SK-N-SH (cell line): ENCODE results near the gene PAAF1. TPM values are rescaled to one million over a fixed set of nuclear protein-coding genes. Genes with fewer than 3 reads are reported as not detected.

Experiments
- CTCF ChIA-PET: fragments of 300-600, 350-600 bp; formaldehyde crosslinking; extraction: SDS; loops from one replicate; lab custom pipeline; 2021; lab: Yijun Ruan, JAX
- POLR2A ChIA-PET: fragments of 350-600 bp; sonication (Branson Sonifier 250); formaldehyde crosslinking; extraction: SDS; loops from one replicate; lab custom pipeline; 2020; ENCODE audit warnings: antibody characterized with exemption, inconsistent platforms; lab: Yijun Ruan, JAX
- DNase-seq: peaks from one replicate; pipeline ENCODE4 v3.0.0; 2012
- H2AFZ ChIP-seq: fragments of 200-600 bp; sonication (generic); 2 replicates; pipeline ENCODE4 v1.8.1; 2016; ENCODE audit warnings: antibody characterized with exemption, mild to moderate bottlenecking, low read depth
- H3F3A ChIP-seq: fragments of 200-600 bp; sonication (generic); replicated peaks from 2 replicates; pipeline ENCODE3; 2016; ENCODE audit warnings: antibody characterized with exemption, mild to moderate bottlenecking; ENCODE audit not compliant: insufficient read depth
- H3K27ac ChIP-seq, 2 experiments: fragments of 200-500 bp in 1 of 2; fragments of 200-600 bp in 1 of 2; sonication (Bioruptor generic) in 1 of 2; sonication (generic), shearing (Covaris generic) in 1 of 2; 2 replicates each; pipeline versions ENCODE4 v1.5.1 to v1.6.1; 2014 to 2016; ENCODE audit warnings: low read depth in 2 of 2, inconsistent platforms in 1 of 2, low read length in 1 of 2, mild to moderate bottlenecking in 1 of 2, mixed read lengths in 1 of 2
- H3K27me3 ChIP-seq: fragments of 200-600 bp; sonication (generic), shearing (Covaris generic); 2 replicates; pipeline ENCODE4 v1.6.1; 2016; ENCODE audit warnings: mixed run types; ENCODE audit not compliant: insufficient read depth
- H3K36me3 ChIP-seq, 2 experiments: fragments of 200-500 bp in 1 of 2; fragments of 200-600 bp in 1 of 2; sonication (Bioruptor generic) in 1 of 2; sonication (generic) in 1 of 2; replicated peaks in 1 of 2; 2 replicates each; pipeline versions ENCODE3 to v1.5.1; 2014 to 2016; ENCODE audit warnings: low read length in 1 of 2, mild to moderate bottlenecking in 1 of 2; ENCODE audit not compliant: insufficient read depth in 2 of 2, control insufficient read depth in 1 of 2
- H3K4me1 ChIP-seq, 2 experiments: fragments of 200-500 bp in 1 of 2; fragments of 200-600 bp in 1 of 2; sonication (Bioruptor generic) in 1 of 2; sonication (generic), shearing (Covaris generic) in 1 of 2; 2 replicates each; pipeline versions ENCODE4 v1.5.1 to v1.6.1; 2014 to 2016; ENCODE audit warnings: low read depth in 1 of 2, low read length in 1 of 2, mixed run types in 1 of 2; ENCODE audit not compliant: insufficient read depth in 2 of 2, control insufficient read depth in 1 of 2
- H3K4me2 ChIP-seq: fragments of 200-600 bp; sonication (generic), shearing (Covaris generic); 2 replicates; pipeline ENCODE4 v1.6.1; 2017; ENCODE audit warnings: mixed run types
- H3K4me3 ChIP-seq, 2 experiments: fragments of 200-500 bp in 1 of 2; fragments of 200-600 bp in 1 of 2; sonication (Bioruptor generic) in 1 of 2; sonication (generic), shearing (Covaris generic) in 1 of 2; 2 replicates each; pipeline versions ENCODE4 v1.5.1 to v1.8.1; 2014 to 2016; ENCODE audit warnings: low read depth in 2 of 2, inconsistent platforms in 1 of 2, low read length in 1 of 2, mild to moderate bottlenecking in 1 of 2, mixed read lengths in 1 of 2, moderate library complexity in 1 of 2
- H3K79me2 ChIP-seq: fragments of 200-600 bp; sonication (generic); 2 replicates; pipeline ENCODE4 v1.8.1; 2017; ENCODE audit warnings: mild to moderate bottlenecking; ENCODE audit not compliant: insufficient read depth
- H3K9ac ChIP-seq: fragments of 200-600 bp; sonication (generic); 2 replicates; pipeline ENCODE4 v1.6.1; 2017; ENCODE audit warnings: mixed run types
- H3K9me2 ChIP-seq: fragments of 200-600 bp; sonication (generic); 2 replicates; pipeline ENCODE4 v1.6.1; 2017; ENCODE audit warnings: mixed run types
- H3K9me3 ChIP-seq: fragments of 200-600 bp; sonication (generic); 2 replicates; pipeline ENCODE4 v1.6.1; 2017; ENCODE audit warnings: mixed run types, mild to moderate bottlenecking, moderate library complexity
- H4K20me1 ChIP-seq: fragments of 200-600 bp; sonication (generic); 2 replicates; pipeline ENCODE4 v1.6.1; 2017; ENCODE audit warnings: mild to moderate bottlenecking, mixed run types; ENCODE audit not compliant: insufficient read depth
- EP300 ChIP-seq, 2 experiments: IDR thresholded peaks; 2 replicates each; pipeline versions ENCODE4 v1.4.0 to v1.6.1; 2012; ENCODE audit warnings: borderline replicate concordance in 1 of 2, low read depth in 1 of 2, low read length in 1 of 2
- FOSL2 ChIP-seq: IDR thresholded peaks from 2 replicates; pipeline ENCODE4 v1.4.0; 2012; ENCODE audit warnings: low read depth, mild to moderate bottlenecking, moderate library complexity, borderline replicate concordance
- GABPA ChIP-seq: IDR thresholded peaks from 2 replicates; pipeline ENCODE4 v1.4.0; 2012; ENCODE audit warnings: low read depth, mild to moderate bottlenecking
- GATA2 ChIP-seq: sonication (generic); formaldehyde crosslinking; IDR thresholded peaks from 2 replicates; pipeline ENCODE4 v1.5.0; 2020; ENCODE audit warnings: mild to moderate bottlenecking, missing genetic modification reagents
- JUND ChIP-seq: IDR thresholded peaks from 2 replicates; pipeline ENCODE4 v1.4.0; 2012
- MEF2A ChIP-seq: IDR thresholded peaks from 2 replicates; pipeline ENCODE4 v1.4.0; 2012; ENCODE audit warnings: low read depth, borderline replicate concordance
- NRF1 ChIP-seq: IDR thresholded peaks from 2 replicates; pipeline ENCODE4 v1.6.1; 2012; ENCODE audit warnings: low read depth, mild to moderate bottlenecking, low read length
- RCOR1 ChIP-seq: fragments of 150-350 bp; IDR thresholded peaks from 2 replicates; pipeline ENCODE4 v1.6.1; 2017; ENCODE audit warnings: antibody characterized with exemption, low read length
- RFX5 ChIP-seq: IDR thresholded peaks from 2 replicates; pipeline ENCODE4 v1.6.1; 2012; ENCODE audit warnings: mild to moderate bottlenecking, improper control_type of control experiment, low read length
- RXRA ChIP-seq: IDR thresholded peaks from 2 replicates; pipeline ENCODE4 v1.4.0; 2012; ENCODE audit warnings: low read depth, mild to moderate bottlenecking, borderline replicate concordance
- SIN3A ChIP-seq: IDR thresholded peaks from 2 replicates; pipeline ENCODE4 v1.6.1; 2012; ENCODE audit warnings: low read depth, mild to moderate bottlenecking, low read length, moderate library complexity, borderline replicate concordance
- TAF1 ChIP-seq: IDR thresholded peaks from 2 replicates; pipeline ENCODE4 v1.6.1; 2012; ENCODE audit warnings: low read depth, mild to moderate bottlenecking, low read length, moderate library complexity, borderline replicate concordance
- YY1 ChIP-seq: IDR thresholded peaks from 2 replicates; pipeline ENCODE4 v1.4.0; 2012; ENCODE audit warnings: low read depth, mild to moderate bottlenecking
- WGBS: methylation state at CpG from one replicate; pipeline ENCODE4 v1.1.6; 2017; ENCODE audit warnings: low lambda C conversion rate; 5-methylcytosine and 5-hydroxymethylcytosine counted together
- polyA plus RNA-seq, 3 experiments: library from polyadenylated mRNA; depleted of rRNA; stranded (reverse); fragments of >200 nt; gene quantifications; 2 replicates each; pipeline ENCODE4 v1.2.3, GENCODE V29; 2012
- TF ChIP-seq, protein P1 (sequence below): fragments of 150-350 bp; IDR thresholded peaks from 2 replicates; pipeline ENCODE4 v1.6.1; 2017; ENCODE audit warnings: antibody characterized with exemption, low read length, low read depth, borderline replicate concordance
- TF ChIP-seq, protein P2 (sequence below): fragments of 150-350 bp; IDR thresholded peaks from 2 replicates; pipeline ENCODE4 v1.6.1; 2016; ENCODE audit warnings: mild to moderate bottlenecking, low read depth, low read length
- TF ChIP-seq, protein P3 (sequence below): IDR thresholded peaks from 2 replicates; pipeline ENCODE4 v1.4.0; 2012; ENCODE audit warnings: low read depth, borderline replicate concordance

Gene PAAF1
- polyA plus RNA-seq, 1 of the 3 experiments (the other 2 are of a cell fraction): 23.2 TPM

DNA sequence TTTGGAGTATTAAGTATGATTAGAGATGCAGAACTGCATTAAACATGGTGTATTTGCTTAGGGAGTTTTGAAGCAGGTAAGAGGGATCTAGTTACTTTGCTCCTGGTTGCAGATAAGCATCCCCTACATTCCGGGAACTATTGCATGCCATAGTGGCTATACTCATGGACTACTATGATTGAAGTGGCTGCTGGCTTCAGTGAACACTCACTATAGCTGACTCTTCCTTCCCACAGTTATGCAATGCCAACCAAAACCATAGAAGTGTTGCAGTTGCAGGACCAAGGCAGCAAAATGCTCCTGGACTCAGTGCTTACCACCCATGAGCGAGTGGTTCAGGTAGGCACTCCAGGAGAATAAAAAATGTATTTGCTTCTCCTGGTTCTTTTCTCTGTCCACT lies 17.1 kb upstream of the PAAF1 start:
- Histone ChIP-seq H2AFZ (no peak overlapping the region), H3F3A (peaks cover 3% of the 10 kb centered on the region), H3K4me1 (peaks cover 0 to 2% of the 10 kb centered on the region in 2 experiments; a peak in 1 of 4 replicates), H3K36me3 (no peaks in the 10 kb centered on the region), H4K20me1 (no peaks in the 10 kb centered on the region), H3K27me3 (no peaks in the 10 kb centered on the region), H3K4me3 (no peak overlapping the region), H3K9ac (no peak overlapping the region), H3K4me2 (no peak overlapping the region), H3K79me2 (no peaks in the 10 kb centered on the region), H3K9me3 (no peaks in the 10 kb centered on the region), H3K9me2 (no peaks in the 10 kb centered on the region), H3K27ac (no peak overlapping the region)
- 98% methylated on average over 2 of the region's 2 CpGs for WGBS
- DNase-seq: no peak
- POLR2A ChIA-PET: no interaction called here
- TF ChIP-seq RFX5 (no peak), MEF2A (no peak), GABPA (no peak), RCOR1 (no peak), JUND (no peak), SIN3A (no peak), TAF1 (no peak), FOSL2 (no peak), YY1 (no peak), RXRA (no peak)
- TF ChIP-seq, protein P1, sequence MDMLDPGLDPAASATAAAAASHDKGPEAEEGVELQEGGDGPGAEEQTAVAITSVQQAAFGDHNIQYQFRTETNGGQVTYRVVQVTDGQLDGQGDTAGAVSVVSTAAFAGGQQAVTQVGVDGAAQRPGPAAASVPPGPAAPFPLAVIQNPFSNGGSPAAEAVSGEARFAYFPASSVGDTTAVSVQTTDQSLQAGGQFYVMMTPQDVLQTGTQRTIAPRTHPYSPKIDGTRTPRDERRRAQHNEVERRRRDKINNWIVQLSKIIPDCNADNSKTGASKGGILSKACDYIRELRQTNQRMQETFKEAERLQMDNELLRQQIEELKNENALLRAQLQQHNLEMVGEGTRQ: no peak
- TF ChIP-seq, protein P2, sequence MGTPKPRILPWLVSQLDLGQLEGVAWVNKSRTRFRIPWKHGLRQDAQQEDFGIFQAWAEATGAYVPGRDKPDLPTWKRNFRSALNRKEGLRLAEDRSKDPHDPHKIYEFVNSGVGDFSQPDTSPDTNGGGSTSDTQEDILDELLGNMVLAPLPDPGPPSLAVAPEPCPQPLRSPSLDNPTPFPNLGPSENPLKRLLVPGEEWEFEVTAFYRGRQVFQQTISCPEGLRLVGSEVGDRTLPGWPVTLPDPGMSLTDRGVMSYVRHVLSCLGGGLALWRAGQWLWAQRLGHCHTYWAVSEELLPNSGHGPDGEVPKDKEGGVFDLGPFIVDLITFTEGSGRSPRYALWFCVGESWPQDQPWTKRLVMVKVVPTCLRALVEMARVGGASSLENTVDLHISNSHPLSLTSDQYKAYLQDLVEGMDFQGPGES: no peak
- TF ChIP-seq, protein P3, sequence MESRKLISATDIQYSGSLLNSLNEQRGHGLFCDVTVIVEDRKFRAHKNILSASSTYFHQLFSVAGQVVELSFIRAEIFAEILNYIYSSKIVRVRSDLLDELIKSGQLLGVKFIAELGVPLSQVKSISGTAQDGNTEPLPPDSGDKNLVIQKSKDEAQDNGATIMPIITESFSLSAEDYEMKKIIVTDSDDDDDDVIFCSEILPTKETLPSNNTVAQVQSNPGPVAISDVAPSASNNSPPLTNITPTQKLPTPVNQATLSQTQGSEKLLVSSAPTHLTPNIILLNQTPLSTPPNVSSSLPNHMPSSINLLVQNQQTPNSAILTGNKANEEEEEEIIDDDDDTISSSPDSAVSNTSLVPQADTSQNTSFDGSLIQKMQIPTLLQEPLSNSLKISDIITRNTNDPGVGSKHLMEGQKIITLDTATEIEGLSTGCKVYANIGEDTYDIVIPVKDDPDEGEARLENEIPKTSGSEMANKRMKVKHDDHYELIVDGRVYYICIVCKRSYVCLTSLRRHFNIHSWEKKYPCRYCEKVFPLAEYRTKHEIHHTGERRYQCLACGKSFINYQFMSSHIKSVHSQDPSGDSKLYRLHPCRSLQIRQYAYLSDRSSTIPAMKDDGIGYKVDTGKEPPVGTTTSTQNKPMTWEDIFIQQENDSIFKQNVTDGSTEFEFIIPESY: no peak
- CTCF ChIA-PET: no interaction called here

DNA sequence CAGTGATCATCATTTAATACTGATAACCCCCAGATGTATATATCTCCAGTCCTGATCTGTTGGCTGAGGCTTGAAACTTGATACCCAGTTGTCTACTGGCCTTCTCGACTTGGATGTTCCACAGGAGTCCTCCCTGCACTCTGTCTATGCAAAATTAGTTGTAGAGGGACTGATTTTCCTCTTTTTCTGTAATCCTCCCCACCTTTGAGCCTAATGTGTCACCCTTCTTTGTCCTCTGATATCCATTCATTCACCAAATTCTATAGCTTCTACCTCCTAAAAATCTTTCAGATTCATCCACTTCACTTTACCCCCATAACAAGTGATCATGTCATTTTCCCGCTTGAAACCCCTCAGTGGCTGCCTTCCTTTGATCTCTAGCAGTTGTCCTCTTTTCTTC lies 16.6 kb upstream of the PAAF1 start:
- Histone ChIP-seq H2AFZ (no peak overlapping the region), H3K4me2 (no peak overlapping the region), H3K36me3 (no peaks in the 10 kb centered on the region), H3K4me3 (no peak overlapping the region), H3K27me3 (no peaks in the 10 kb centered on the region), H3K4me1 (peaks cover 0 to 2% of the 10 kb centered on the region in 2 experiments; a peak in 1 of 4 replicates), H3F3A (peaks cover 3% of the 10 kb centered on the region), H3K9ac (no peak overlapping the region), H3K9me3 (no peaks in the 10 kb centered on the region), H3K9me2 (no peaks in the 10 kb centered on the region), H3K27ac (no peak overlapping the region), H4K20me1 (no peaks in the 10 kb centered on the region), H3K79me2 (no peaks in the 10 kb centered on the region)
- DNase-seq: no peak
- WGBS: 65% methylated on average over 2 of the region's 2 CpGs
- ChIA-PET CTCF (no interaction called here), POLR2A (no interaction called here)
- no peak for TF ChIP-seq GATA2 (CRISPR knock-in tag)
- TF ChIP-seq, protein P1: no peak
- TF ChIP-seq, protein P3: no peak
- TF ChIP-seq MEF2A: no peak
- no peak for TF ChIP-seq EP300 (IDR thresholded peaks at IDR 0.05; ENCODE audit: borderline replicate concordance in 1 of 2, low read depth in 1 of 2, low read length in 1 of 2)
- TF ChIP-seq TAF1: no peak
- TF ChIP-seq NRF1: no peak
